ENCODE measurements around the gene TPP1. TPM values are rescaled to one million over a fixed set of nuclear protein-coding genes. Genes with fewer than 3 reads are reported as not detected.

TPP1 gene
- total and polyA plus RNA-seq, 9 of the 15 experiments (the other 6 are each of a cell fraction or from before 2014, with no cell fraction given) = 7.5 to 75.8 (median 15.7) TPM

- TF ChIP-seq MGA (IDR thresholded peaks at IDR 0.05) (no peak), MXD1 (CRISPR knock-in tag; IDR thresholded peaks at IDR 0.05; ENCODE audit: borderline replicate concordance, poor library complexity, severe bottlenecking) (no peak), THRAP3 (IDR thresholded peaks at IDR 0.05; ENCODE audit: borderline replicate concordance) (no peak), MAX (CRISPR knock-in tag; IDR thresholded peaks at IDR 0.05) (0 out of 2 replicates have a peak, but pooled peaks have one; percentile 48), HCFC1 (IDR thresholded peaks at IDR 0.05; ENCODE audit: low read depth, low read length) (no peak), RAD21 (CRISPR knock-in tag; conservative IDR thresholded peaks at IDR 0.05 in 1 of 2, IDR thresholded peaks at IDR 0.05 in 1 of 2) (no peak), NR2C2 (CRISPR knock-in tag; IDR thresholded peaks at IDR 0.05) (peak; percentile 61; the same call in 1 of the 2 replicates), NR2C2 (tag; IDR thresholded peaks at IDR 0.05) (no peak), TCF7 (IDR thresholded peaks at IDR 0.05; ENCODE audit: borderline replicate concordance) (no peak), ZNF740 (CRISPR knock-in tag; IDR thresholded peaks at IDR 0.05) (no peak), ZNF740 (tag; IDR thresholded peaks at IDR 0.05) (no peak), PHB2 (IDR thresholded peaks at IDR 0.05; ENCODE audit: low read depth) (no peak), EP400 (IDR thresholded peaks at IDR 0.05) (no peak), NCOA1 (IDR thresholded peaks at IDR 0.05; ENCODE audit: low read depth) (no peak)
Measured at GRCh38 chr11:6611092-6611962, 7.9 kb downstream of the TPP1 start (continued).

Measured in K562 (cell line).